ENCODE measurements around the gene ELP4.
"Not testable (repeated sequence)": the region's sequence is repeated elsewhere in the genome, so short reads cannot be mapped to it uniquely, and the experiment has no call there.

The ELP4 gene

DNA sequence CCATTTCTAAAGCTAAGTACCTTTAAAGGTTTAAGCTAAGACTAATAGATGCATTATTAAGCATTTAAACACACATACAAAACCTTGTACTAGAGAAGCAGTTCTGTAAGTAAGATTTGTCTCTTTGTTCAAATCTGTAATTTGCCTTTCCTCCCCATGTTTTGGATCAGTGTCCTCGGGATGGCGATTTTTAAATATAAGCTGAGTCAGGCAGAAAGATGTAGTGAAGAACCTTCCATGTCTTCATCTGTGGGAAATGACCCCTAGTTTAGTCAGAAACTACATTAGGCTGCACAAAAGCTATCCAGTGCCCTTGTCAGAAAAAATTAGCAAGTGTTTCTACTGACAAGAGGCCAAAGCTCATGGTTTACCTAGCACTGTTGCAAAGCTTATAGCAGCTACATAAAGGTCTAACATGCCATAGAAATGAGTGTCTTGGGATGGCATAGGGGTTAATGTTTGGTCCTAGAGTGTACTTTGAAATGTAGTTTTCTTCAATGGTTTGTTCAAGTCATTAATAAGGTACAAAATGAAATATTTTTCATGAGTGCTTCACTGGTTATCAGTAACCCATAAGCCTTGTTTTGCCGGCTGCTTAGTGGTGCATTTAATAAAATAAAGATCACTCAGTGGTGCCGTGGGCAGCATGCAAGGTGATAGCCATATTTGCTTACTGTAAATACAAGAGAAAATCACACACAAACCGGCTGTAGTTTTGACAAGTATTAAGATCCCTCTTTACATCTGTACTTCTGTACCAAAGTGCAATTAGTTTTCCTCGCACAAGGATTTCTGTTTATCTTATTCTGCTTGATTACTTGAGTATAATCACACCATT lies 139.8 kb downstream of the ELP4 start:
- no peak for DNase-seq

DNA sequence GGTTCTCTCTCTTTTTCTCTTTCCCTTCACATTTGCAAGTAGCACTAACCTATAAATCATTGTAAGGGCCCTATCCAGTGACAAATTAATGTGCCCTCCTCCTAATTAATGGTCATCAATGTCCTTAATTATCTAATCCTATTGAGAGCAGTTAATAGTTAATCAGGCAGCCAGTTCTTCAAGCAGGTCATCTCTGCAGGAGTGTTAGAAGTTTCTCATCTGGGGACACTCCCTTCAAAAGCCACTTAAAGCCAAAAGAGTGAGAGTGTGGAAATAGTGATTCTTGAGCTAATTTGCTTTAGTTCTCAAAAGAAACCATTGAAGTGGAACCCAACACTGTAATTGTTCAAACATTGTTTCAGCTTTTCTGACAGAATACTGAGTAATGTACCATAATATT lies 141.6 kb downstream of the ELP4 start:
- no peak for DNase-seq

DNA sequence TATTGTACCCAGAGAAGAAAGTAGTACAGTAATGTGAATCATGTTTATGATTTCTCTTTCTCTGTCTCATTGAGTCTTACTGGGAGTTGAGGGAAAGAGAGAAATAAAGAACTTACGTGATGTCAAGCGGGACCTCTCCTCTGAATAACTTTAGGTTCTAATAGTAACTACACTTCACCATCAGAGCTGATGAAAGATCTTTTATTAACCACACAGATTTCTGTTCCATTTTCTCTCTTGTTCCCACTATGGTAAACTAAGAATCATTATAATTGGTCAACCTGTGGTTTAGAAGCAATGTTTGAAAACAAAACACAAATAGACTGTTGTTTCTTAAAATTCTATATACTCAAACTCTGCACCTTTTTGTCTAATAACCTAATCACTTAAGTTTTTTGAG lies 142.3 kb downstream of the ELP4 start:
- DNase-seq, result no peak

DNA sequence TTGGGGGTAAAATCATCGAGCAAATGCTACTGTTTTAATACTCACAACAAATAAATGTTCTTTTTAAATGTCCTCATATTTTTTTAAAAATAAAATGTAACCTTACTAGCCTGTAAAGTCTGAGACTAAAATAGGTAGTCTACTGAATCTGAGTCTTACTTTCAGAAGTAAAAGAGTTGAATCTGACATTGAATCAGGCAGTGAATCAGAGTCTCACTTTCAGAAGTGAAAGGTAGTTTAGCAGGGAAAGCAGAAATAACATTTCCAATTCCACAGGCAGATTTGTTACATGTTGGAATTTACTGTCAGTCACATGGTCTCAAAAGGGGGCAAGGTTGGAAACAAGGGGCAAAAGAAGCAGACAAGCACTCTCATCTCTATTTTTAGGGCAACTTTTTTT lies 143.0 kb downstream of the ELP4 start:
- no peak for DNase-seq

DNA sequence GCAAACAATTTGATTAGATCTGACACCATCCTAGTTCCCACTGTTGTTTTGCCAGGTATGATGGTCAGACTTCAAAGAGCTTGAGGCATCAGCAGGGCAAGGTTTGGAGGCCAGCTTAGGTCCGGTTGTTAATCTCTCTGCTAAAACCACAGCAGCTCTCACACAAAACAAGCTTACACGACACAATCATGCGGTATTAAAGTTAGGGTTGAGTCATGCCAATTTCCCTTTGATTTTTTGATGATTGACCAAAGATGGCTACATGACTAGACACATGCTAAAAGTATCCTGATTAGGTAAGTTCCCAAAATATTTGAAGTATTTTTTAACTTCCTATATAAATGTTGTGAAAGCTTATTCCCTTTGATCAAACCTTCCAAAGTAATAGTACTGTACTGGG lies 145.9 kb downstream of the ELP4 start:
- no peak for DNase-seq

GRCh38 chr11:31656051-31656450 lies 146.5 kb downstream of the ELP4 start:
- no peak for DNase-seq

DNA sequence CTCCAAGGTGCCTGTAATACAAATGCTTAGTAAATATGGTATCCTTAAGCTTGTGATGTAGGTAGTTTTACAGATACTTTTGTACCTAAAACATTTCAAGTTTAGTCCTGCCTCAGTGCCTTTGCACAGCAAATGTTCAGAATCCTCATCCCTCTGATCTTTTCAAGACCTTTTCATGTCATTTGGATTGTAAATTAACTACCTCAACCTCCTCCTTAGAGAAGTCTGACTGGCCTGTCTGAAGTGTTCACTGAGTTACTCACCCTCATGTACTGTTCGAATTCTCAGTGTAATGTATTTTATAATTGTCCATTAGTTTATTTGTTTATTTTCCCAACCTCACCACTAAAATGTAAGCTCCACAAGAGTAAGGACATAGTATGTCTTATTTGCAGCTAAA lies 147.5 kb downstream of the ELP4 start:
- no peak for DNase-seq

DNA sequence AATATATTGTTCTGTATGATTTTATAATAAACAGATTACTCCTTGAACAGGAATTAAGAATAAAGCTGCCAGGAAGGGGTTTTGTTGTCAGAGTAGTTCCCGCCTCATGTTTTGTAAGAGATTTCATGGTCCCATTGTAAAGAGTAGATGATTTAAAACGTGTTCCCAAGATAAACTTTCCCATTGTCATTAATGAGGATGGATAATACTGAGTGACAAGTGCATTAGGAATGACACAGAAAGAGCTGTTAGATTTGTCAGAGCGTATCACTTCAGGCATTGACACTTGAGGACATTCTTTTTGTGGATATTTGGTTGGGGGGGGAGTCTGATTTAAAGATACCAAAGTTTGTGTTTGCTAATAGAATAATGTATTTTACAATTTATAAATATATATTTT lies 154.6 kb downstream of the ELP4 start:
- no peak for DNase-seq

GRCh38 chr11:31664954-31665353 lies 155.4 kb downstream of the ELP4 start:
- no peak for DNase-seq

- DNase-seq, result no peak
These were observed 162.1 kb downstream of the ELP4 start for GRCh38 chr11:31671681-31672080.

DNA sequence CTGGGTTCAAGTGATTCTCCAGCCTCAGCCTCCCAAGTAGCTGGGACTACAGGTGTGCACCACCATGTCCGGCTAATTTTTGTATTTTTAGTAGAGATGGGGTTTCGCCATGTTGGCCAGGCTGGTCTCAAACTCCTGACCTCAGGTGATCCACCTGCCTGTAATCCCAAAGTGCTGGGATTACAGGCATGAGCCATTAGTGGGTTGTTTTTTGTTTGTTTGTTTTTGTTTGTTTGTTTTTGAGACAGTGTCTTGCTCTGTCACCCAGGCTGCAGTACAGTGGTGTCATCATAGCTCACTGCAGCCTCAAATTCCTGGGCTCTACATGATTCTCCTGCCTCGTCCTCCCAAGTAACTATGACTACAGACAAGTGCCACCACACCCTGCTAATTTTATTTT lies 163.5 kb downstream of the ELP4 start:
- not testable (repeated sequence) for DNase-seq

GRCh38 chr11:31676280-31676982 lies 166.9 kb downstream of the ELP4 start:
- DNase-seq, result no peak

DNA sequence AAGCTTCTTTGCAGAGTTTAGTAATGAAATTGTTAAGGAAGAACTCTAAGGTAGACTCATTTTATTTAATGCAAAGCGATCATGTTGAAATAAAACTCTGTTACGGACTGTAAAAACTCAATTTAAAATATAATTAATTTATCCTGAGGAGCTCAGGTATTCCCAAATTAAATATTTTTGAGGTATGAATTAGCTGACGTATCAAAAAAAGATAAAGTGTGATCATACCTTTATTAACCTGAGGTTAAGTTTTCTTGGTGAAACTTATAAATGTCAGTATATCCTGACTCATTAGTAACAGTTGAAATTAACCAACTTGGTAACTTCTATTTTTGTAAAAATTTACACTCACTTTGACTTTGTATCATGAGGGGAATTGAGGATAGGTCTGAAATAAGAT lies 171.2 kb downstream of the ELP4 start:
- DNase-seq, result no peak

DNA sequence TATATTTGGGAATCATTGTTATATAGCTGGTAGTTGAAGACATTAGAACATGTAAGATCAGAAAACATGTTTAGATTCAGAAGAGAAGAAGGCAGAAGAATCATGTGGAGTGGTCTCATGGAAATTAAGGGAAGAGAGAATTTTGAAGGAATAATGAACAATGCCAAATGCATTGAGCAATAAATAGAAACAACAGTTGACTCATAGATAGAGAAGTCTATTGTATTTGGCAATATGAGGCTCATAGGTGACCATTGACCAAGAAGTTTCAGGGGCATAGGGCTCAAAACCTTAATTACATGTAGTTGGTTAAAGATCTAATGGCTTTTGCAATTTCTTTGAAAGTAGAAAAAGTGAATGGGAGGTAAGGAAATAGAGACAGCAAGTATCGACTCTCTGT lies 177.7 kb downstream of the ELP4 start:
- no peak for DNase-seq

- no peak for DNase-seq
These were observed 178.3 kb downstream of the ELP4 start for GRCh38 chr11:31687861-31688260.

- no peak for DNase-seq
These were observed 180.0 kb downstream of the ELP4 start for GRCh38 chr11:31689559-31689958.

DNA sequence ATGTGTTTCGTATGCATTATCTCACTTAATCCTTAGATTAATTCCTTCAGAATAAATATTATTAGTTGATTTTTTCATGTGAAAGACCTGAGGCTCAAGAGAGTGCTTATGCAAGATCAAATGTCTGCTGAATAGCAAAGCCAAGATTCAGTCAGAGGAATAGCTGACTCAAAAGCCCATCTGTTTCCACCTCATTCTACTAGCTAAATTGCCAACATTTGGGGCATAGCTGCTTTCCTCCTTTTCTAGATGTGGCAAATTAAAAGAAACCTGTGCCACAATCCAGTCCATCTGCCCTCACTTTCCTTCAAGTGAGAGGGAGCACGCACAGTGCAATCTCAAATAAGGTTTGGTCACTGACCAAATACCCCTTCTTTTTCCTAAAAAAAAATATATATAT lies 180.5 kb downstream of the ELP4 start:
- DNase-seq, result no peak

DNA sequence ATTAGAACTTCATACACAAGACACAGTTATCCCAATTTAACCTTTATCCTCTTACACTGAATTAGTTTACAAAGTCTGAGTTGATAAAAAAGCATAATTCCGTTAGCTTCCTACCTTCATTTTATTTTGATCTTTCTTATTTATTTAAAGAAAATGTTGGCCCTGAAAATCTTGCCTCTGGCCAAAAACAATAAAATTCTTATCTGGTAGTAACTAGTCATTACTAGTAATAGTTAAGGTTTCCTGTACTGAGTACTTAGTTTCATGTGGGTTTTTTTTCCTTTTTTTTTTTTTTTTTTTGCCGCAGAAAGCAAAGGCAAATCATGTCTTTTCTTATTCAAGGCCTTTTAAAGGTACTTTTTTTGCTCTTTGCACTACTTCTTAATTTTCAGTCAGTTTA lies 180.9 kb downstream of the ELP4 start:
- DNase-seq, result no peak

GRCh38 chr11:31692466-31692865 lies 182.9 kb downstream of the ELP4 start:
- DNase-seq, result no peak

GRCh38 chr11:31697049-31697448 lies 187.5 kb downstream of the ELP4 start:
- not testable (repeated sequence) for DNase-seq

DNA sequence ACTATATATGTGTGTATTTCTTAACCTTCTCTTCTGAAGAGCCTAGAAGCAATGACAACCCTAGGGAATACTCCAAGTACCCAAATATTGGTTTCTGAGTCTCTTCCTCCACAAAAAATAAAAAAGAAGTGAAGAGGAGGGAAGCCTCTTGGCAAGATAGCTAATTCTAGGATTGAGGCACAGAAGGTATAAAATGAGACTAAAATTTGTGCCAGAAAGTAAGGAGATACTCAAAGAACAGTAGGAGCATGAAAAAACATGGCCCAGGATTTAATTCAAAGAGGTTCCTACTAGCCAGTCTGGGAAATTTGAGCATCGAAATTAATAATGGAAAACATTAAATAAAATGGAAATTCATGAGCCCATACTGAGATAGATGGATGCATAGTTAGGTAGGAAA lies 189.5 kb downstream of the ELP4 start:
- DNase-seq, result no peak

DNA sequence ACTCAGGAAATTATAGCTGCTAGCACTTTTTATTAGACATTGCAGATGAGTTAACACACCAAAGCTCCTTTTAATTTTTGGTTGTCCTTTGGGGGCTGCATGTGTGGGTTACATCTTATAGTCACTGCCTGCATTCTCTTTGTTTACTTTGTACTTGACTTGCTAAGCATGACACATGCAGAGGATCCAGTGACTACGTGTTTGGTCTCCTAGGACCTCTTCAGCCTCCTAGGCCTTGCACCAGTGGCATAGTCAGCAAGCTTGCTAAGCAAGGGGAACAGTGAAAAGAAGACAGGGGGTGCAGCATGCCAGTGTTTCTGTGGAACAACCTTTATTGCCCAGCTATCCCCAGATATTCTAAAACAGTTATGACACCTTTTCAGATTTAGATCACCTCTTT lies 193.4 kb downstream of the ELP4 start:
- no peak for DNase-seq

- DNase-seq, result no peak
These were observed 196.8 kb downstream of the ELP4 start for GRCh38 chr11:31706357-31706756.

DNA sequence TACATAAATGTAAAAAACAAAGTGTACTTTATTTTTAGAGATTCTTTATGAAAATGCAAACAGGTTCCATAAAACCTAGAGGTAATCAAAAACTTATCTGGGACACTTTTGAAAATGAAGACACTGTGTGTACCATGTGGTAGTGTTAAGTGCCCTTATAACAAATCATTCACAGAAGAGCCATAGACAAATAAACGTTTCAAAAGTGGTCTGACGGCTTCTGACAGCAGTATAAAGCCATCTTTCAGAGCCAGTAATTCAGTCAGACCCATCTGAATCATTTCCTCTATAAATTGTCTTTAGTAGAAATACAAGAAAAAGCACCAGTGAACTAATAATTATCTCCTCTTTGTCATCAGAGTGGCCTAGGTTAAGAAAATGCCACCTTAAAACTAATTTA lies 201.6 kb downstream of the ELP4 start:
- no peak for DNase-seq

GRCh38 chr11:31712851-31713250 lies 203.3 kb downstream of the ELP4 start:
- DNase-seq, result no peak
